GM21619 (cell line): Measurements from ENCODE around the gene TRIM17.

Experiments used
- ATAC-seq: cut with Tn5 transposase; IDR thresholded peaks from one replicate; pipeline ENCODE4 v1.9.1; 2021; ENCODE audit not compliant: unreplicated experiment

The TRIM17 gene

GRCh38 chr1:228368801-228369607 lies 47.7 kb downstream of the TRIM17 start:
- no peak for ATAC-seq

GRCh38 chr1:228367798-228368791 lies 48.6 kb downstream of the TRIM17 start:
- ATAC-seq: no peak

GRCh38 chr1:228366866-228367741 lies 49.6 kb downstream of the TRIM17 start:
- ATAC-seq: no peak

GRCh38 chr1:228366062-228366865 lies 50.4 kb downstream of the TRIM17 start:
- ATAC-seq: no peak

GRCh38 chr1:228365271-228366061 lies 51.2 kb downstream of the TRIM17 start:
- ATAC-seq: no peak

- no peak for ATAC-seq
Measured at GRCh38 chr1:228364706-228365213, 51.9 kb downstream of the TRIM17 start.

- no peak for ATAC-seq
Measured at GRCh38 chr1:228364068-228364705, 52.5 kb downstream of the TRIM17 start.

GRCh38 chr1:228363686-228364067 lies 53.0 kb downstream of the TRIM17 start:
- ATAC-seq: no peak

- ATAC-seq: no peak
Measured at GRCh38 chr1:228362884-228363450, 53.7 kb downstream of the TRIM17 start.

- no peak for ATAC-seq
Measured at GRCh38 chr1:228362141-228362883, 54.3 kb downstream of the TRIM17 start.

GRCh38 chr1:228361314-228362140 lies 55.1 kb downstream of the TRIM17 start:
- no peak for ATAC-seq

GRCh38 chr1:228360533-228361313 lies 55.9 kb downstream of the TRIM17 start:
- no peak for ATAC-seq

- ATAC-seq: no peak
Measured at GRCh38 chr1:228359613-228360532, 56.8 kb downstream of the TRIM17 start.

GRCh38 chr1:228358764-228359612 lies 57.7 kb downstream of the TRIM17 start:
- ATAC-seq: no peak
